Hair follicular keratinocyte (primary cell): ENCODE measurements around the gene ZNF556. TPM values are rescaled to one million over a fixed set of nuclear protein-coding genes. Genes with fewer than 3 reads are reported as not detected.

Experiments
- total RNA-seq: library from RNA; depleted of rRNA; stranded (reverse); fragments of >200 nt; gene quantifications from 2 replicates; pipeline ENCODE4 v1.2.3, GENCODE V29; 2015

The ZNF556 gene
- not detected in 2 replicates for total RNA-seq

DNA sequence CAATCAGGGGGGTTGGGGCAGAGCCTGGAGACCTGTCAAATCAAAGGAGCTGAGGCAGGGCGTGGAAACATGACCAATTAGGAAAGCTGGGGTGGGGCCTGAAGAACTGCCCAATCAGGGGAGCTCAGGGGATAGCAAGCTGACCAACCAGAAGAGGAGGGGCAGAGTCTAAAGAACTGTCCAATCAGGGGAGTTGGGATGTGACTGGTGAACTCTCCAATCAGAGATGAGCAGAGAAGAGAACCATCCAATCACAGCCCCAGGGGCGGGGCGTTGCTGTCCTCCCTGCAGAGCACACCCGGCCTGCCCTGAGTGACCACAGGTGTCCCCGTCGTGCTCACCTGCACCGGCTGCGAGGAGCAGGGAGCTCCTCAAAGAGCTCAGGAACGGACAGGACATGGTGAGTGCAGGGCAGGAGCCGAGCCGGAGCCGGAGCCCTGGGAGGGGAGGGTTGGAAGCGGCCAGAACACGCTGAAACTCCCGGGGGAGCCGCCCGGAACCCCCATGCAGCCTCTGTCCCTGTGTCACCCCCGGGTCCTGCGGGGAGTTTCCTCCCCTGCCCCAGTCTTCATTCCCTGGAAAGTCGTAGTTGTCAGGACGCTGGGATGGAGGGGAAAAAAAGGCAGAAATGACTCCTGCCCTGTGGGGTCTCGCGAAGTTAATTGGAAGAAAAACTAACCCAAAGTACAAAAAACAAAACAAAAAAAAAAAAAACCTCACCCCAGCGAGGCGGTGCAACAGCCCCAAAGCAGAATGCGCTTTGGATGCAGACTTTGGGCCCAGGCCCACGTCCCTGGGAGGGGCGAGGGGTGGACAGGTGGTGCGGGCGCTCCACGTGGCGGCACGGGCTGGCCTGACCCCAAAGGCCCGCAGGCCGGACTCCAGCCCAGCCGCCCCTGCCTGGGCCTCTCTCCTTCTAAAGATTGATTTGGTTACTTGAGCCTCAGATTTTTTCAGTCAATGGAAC is at the start of gene ZNF556:
TSS of gene ZNF556 (plus strand) at position 311 of the 967 bp plus-strand sequence. CDS start at position 398, 87 bp downstream.

GRCh38 chr19:2819540-2820111 is 47.5 kb upstream of the ZNF556 start, which contains the start of gene ZNF554:
Gene ZNF554, plus strand, starts transcription at chr19:2819868. Its CDS starts 204 bp downstream, at chr19:2820072.

GRCh38 chr19:2840794-2841791 is 26.0 kb upstream of the ZNF556 start, which contains the start of gene ZNF555:
Gene ZNF555, plus strand, starts transcription at chr19:2841475. Its CDS starts 98 bp downstream, at chr19:2841573.

DNA sequence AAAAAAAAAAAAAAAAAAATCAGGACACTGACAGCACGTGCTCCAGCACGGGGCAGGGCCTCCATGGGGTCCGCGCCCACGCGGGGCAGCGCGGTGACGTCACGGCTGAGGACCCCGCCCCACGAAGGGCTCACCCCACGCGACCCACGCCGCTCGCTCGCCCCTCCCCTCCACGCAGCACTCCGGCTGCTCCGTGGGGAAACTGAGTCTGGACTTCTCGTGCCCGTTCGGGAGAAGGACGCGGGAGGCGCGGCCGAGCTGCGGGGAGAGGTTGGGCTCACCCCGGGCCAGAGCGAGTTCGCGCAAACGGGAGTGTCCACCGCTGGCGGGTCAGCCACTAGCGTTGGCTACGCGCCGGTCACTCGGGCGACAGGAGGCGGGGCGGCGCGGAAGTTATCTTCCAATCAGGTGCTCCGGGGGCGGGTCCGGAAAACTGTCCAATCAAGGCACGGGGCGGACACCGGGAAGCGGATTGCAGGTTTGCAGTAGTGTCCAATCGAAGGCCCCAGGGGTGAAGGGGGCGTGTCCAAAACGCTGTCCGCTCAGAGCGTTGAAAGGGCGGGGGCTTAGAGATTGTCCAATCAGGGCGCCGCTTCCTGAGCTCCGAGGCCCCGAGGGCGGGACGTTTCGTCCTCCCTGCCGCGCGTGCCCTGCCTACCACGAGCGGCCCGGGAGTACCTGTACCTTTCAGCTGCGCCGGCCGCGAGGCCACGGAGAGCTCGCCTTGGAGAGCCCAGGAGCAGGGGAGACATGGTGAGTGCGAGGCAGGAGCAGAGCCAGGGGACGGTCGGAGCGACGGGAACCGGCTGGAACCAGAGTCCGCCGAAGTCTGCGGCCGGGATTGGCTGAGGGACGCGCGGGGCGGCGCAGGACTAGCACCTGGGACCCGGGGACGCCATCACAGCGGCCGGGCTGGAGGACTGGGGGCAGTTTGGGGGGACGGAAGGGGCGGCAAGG is 33.4 kb downstream of the ZNF556 start, which contains the start of gene ZNF57:
TSS of gene ZNF57 (plus strand) at position 633 of the 957 bp plus-strand sequence. CDS start at position 751, 118 bp downstream.

Other genes with a start within 250 kb of the ZNF556 start
- gene GNG7, start 164.6 kb upstream of the ZNF556 start, total RNA-seq, result not detected in 2 replicates
- not detected in 2 replicates for gene DIRAS1, start 146.0 kb upstream of the ZNF556 start, total RNA-seq
- 41.8 and 56.8 TPM in 2 replicates for gene SLC39A3, start 127.3 kb upstream of the ZNF556 start, total RNA-seq
- gene SGTA, start 84.1 kb upstream of the ZNF556 start, total RNA-seq, result 60.8 and 84.7 TPM in 2 replicates
- 75.8 and 139 TPM in 2 replicates for gene THOP1, start 81.8 kb upstream of the ZNF556 start, total RNA-seq
- 1.1 and 1.6 TPM in 2 replicates for gene ZNF554, start 47.5 kb upstream of the ZNF556 start, total RNA-seq
- 4.2 and 4.9 TPM in 2 replicates for gene ZNF555, start 25.9 kb upstream of the ZNF556 start, total RNA-seq
- 4.4 and 6.9 TPM in 2 replicates for gene ZNF57, start 33.6 kb downstream of the ZNF556 start, total RNA-seq
- 1.4 and 3.3 TPM in 2 replicates for gene ZNF77, start 77.6 kb downstream of the ZNF556 start, total RNA-seq
- not detected in 2 replicates for gene TLE6, start 110.2 kb downstream of the ZNF556 start, total RNA-seq
- gene TLE2, start 161.9 kb downstream of the ZNF556 start, total RNA-seq, result 0.11 and 1.5 TPM in 2 replicates
- 255 and 333 TPM in 2 replicates for gene TLE5, start 195.2 kb downstream of the ZNF556 start, total RNA-seq
- gene GNA11, start 227.0 kb downstream of the ZNF556 start, total RNA-seq, result 47.6 and 50.9 TPM in 2 replicates